ENCODE results near the gene CENPB.
"Not testable (repeated sequence)": the region's sequence is repeated elsewhere in the genome, so short reads cannot be mapped to it uniquely, and the experiment has no call there.

The CENPB gene

DNA sequence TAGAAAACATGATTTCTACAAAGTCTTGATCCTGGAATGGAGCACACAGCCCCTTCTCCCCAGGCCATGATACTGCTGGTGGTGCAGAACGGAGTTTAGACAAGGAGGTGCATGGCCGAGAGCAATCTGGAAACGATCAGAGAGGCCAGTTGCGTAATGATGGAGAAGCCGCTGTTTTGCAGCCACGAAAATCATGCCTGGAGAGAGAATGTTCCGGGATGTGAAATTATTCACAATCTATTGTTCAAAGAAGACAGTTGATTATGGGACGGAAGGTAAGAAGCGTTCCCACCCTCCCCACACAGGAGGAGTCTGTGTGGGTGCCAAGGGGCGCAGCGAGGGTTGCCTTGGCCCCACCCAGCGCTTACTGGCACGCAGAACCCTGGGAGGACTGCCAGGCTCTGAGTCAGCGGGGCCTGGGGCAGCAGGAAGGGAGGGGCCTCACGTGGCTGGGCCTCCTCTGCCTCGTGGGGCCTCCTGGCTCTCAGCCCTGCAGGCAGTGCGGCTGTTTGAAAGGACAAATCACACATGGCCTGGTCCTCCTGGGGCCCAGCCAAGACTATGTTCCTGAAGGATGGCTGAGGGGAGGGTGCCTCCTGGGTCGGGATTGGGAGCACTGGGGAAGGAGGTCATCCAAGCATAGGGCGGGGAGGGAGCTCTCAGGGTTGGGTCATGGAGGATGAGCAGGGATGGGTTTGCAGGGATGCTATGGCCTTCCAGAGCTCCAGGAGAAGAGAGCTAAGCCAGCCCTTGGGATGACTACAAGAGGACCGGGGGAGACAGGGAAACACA is 25.1 kb upstream of the CENPB start:
- DNase-seq = peak; percentile 98

DNA sequence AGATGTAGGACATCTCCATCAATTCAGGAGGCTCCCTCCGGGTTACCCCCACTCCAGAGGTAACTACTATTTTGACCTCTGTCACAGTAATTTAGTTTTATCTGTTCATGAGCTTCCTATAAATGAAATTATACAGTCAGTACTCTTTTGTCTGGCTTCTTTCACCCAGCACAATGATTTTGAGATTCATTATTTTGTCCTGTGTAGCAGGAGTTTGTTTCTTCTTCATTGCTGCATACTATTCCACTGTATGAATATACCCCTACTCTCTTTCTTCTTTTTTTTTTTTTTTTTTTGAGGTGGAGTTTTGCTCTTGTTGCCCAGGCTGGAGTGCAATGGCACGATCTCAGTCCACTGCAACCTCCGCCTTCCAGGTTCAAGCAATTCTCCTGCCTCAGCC is 22.0 kb upstream of the CENPB start:
- DNase-seq = no peak

DNA sequence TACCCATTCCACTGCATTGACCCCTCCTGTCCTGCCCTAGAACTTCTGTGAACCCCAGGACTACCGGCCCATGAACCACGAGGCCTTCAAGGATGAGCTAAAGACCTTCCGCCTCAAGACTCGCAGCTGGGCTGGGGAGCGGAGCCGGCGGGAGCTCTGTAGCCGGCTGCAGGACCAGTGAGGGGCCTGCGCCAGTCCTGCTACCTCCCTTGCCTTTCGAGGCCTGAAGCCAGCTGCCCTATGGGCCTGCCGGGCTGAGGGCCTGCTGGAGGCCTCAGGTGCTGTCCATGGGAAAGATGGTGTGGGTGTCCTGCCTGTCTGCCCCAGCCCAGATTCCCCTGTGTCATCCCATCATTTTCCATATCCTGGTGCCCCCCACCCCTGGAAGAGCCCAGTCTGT is 18.2 kb upstream of the CENPB start:
- no peak for DNase-seq

DNA sequence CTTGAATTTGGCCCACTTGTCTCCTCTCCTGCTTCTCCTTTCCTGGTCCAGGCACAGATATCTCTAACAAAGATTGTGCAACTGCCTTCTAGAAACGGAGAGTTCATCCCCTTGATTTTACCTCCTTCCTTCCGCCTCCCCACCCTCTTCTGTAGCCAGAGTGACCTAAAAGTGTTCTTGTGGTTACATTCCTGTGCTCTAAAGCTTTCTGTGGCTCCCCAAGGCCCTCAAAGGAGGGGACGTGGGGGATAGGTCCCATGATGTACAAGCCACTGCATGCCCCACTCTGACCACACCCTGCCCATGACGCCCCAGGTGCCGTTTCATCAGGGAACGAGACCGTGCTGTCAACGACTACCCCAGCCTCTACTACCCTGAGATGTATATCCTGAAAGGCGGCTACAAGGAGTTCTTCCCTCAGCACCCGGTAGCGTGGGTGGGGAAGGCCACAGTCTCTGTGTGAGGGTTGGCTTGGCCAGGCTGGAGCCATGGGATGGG is 17.8 kb upstream of the CENPB start:
- DNase-seq = no peak

- DNase-seq = no peak
These were observed 17.3 kb upstream of the CENPB start for GRCh38 chr20:3803854-3804253.

- no peak for DNase-seq
These were observed 16.7 kb upstream of the CENPB start for GRCh38 chr20:3803289-3803688.

DNA sequence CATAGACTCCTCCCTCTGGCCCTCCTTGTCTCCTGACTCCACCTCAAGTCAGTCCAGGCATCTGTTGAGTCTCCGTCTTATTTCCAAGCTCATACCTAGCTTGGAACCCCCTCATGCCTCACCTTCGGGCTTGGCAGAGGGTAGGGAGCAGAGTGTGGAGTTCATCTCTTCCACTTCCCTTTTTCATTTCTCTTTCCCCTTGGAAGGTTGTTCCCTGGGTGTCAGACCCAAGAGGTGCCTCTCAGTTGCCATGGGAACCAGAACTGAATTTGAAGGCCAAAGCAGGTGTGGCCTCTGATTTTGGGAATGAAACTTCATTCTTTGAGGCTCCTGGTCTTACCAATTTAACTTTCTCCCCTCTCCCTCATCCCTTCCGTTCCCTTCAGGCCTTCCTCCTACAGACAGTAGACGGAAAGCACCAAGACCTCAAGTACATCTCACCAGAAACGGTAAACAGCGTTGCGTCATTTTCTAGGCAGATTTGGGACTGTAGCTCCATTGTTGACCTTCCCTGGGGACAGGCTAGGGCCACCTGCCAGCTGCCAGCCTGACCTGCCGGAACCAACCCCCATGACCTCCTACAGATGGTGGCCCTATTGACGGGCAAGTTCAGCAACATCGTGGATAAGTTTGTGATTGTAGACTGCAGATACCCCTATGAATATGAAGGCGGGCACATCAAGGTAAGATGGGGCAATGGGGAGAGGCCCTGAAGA is 16.1 kb upstream of the CENPB start:
- no peak for DNase-seq

DNA sequence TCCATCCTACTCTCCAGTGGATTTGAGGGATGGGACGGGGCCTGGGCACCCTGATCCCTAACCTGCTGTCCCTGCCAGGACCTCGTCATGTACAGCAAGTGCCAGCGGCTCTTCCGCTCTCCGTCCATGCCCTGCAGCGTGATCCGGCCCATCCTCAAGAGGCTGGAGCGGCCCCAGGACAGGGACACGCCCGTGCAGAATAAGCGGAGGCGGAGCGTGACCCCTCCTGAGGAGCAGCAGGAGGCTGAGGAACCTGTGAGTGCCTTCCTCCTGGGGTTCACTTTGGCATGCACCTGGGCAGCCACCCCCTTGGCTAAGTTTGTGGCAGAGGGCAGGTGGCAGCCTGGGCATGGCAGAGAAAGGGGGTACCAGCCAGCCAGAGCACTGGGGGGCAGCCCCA is 15.3 kb upstream of the CENPB start:
- no peak for DNase-seq

- DNase-seq = no peak
These were observed 14.8 kb upstream of the CENPB start for GRCh38 chr20:3801299-3801698.

DNA sequence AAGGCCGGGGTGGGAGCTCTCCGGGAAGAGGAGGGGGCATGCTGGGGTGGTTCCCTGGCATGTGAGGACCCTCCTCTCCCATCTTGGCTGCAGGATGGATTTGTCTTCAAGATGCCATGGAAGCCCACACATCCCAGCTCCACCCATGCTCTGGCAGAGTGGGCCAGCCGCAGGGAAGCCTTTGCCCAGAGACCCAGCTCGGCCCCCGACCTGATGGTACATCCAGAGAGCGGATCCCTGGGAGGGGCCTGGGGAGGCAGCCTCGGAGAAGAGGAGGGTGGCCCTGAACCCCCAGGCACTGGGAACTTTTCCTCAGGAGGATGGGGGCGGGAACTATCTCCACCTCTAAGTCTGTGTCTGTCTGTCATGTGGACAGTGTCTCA is 14.3 kb upstream of the CENPB start:
- DNase-seq = no peak

DNA sequence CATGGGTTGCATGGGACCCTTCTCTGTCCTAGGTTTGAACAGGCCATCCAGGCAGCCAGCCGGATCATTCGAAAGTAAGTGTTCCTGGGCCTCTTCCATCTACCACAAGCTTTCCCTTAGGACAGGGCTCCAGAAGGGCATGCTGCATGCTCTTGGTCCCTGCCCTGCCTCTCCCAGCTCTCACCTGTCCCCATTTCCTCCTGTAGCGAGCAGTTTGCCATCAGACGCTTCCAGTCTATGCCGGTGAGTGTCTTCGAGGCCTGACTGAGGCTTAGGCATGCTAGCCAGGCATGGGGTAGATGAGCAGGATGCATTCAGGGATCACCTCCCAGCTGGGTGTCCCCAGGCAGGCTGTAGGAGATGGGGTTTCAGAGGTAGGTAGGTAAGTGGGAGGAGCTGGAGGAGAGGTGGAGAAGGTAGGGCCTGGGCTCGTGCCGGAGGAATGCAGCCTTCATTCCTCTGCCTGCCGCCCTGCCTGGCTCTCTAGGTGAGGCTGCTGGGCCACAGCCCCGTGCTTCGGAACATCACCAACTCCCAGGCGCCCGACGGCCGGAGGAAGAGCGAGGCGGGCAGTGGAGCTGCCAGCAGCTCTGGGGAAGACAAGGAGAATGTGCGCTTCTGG is 13.8 kb upstream of the CENPB start:
- no peak for DNase-seq

DNA sequence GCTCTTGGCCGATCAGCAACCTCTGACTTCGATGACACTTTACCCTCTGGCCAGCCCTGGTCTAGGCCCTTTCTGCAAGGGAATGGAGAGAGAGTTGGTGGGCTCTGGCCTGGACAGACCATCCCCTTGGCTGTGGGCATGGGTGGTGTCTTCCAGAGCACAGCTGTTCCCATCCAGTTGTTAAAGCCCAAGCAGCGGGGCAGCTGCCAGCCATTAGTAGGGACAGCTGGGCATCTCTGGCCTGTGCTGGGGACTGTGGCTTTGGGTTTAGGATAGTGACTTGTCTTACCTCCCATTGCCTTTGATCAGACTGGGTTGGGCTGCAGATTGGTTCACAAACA is 12.3 kb upstream of the CENPB start:
- no peak for DNase-seq

DNA sequence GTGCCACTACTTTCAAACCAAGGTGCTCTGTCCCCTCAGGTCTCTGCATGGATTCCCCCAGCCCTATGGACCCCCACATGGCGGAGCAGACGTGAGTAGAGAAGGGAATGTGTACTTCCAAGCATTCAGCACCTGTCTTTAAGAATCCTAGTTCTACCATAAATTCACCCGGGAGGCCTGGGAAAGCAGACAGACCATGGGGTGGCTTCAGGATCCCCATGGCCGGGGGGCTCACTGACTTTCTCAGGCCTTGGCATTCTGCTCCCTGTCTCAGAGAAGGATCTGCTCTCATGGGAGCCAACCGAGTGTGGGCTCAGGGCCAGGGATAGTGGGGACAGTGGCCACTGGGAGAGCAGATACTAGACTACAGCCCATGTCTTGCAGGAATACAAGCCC is 11.8 kb upstream of the CENPB start:
- no peak for DNase-seq

GRCh38 chr20:3797592-3798372 is 11.2 kb upstream of the CENPB start:
- DNase-seq = peak; percentile 77

DNA sequence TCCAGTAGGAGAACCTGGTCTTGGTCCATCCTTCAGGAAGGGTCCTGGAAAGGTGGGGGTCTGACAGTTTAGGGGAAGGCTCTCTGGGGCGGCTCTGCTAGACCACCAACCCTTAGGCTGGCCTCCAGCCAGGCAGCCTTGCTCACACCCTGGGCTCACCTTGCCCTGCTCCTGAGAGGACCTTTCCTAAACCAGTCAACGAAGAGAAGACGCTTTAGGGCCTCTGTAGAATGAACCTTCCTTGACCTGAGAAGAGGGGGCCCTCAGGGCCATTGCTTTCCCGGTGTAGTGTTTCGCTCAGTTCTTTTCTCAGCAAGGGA is 10.6 kb upstream of the CENPB start:
- no peak for DNase-seq

GRCh38 chr20:3796477-3797225 is 10.1 kb upstream of the CENPB start:
- no peak for DNase-seq

- peak; percentile 95 for DNase-seq
These were observed 9.2 kb upstream of the CENPB start, which contains the start of gene CDC25B for GRCh38 chr20:3795511-3796468. Gene CDC25B, plus strand, starts transcription at chr20:3796310. Its CDS starts 222 bp downstream, at chr20:3796532.

DNA sequence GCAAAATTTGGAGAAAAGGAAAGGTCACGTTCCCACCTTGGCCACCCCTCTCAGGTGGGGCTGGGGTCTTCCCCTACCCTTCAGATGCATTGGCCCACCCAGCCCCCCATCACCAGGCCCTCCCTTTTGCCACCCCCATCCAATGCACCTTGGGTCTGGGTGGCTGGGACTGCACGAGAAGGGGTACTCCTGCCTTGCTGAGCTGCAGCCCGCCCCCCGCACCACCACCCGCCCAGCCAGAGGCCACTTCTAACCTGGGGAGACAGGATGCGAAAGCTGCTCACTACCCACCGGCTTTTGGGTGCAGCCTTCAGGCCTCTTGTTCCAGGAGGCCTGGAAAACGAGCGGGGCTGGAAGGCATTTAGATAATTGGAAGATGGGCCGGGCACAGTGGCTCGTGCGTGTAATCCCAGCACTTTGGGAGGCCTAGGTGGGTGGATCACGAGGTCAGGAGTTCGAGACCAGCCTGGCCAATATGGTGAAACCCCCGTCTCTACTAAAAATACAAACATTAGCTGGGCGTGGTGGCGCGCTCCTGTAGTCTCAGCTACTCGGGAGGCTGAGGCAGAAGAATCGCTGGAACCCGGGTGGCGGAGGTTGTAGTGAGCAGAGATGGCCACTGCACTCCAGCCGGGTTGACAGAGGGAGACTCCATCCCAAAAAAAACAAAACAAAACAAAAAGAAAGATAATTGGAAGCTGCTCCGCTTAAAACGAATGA is 8.3 kb upstream of the CENPB start:
- no peak for DNase-seq

GRCh38 chr20:3794168-3794567 is 7.6 kb upstream of the CENPB start:
- DNase-seq = not testable (repeated sequence)

- not testable (repeated sequence) for DNase-seq
These were observed 2.7 kb upstream of the CENPB start for GRCh38 chr20:3789201-3789600.

Measured in CD4-positive, alpha-beta T cell treated with Interleukin-17A for 4 hours (primary cell).